Fibroblast of villous mesenchyme (primary cell): ENCODE results near the gene IL13RA1. TPM values are rescaled to one million over a fixed set of nuclear protein-coding genes. Genes with fewer than 3 reads are reported as not detected.
A peak's percentile ranks its signal among the peaks of the same experiment; 100 is the strongest.
"Not testable (repeated sequence)": the region's sequence is repeated elsewhere in the genome, so short reads cannot be mapped to it uniquely, and the experiment has no call there.

Source experiments
- DNase-seq: peaks from one replicate; pipeline ENCODE4 v3.0.0-alpha.2; 2010; ENCODE audit warnings: low read depth
- H3K4me3 ChIP-seq: 2 replicates; pipeline ENCODE4 v1.5.1; 2011; ENCODE audit warnings: low read depth, mild to moderate bottlenecking, low read length
- total RNA-seq: library from RNA; depleted of rRNA; stranded (reverse); fragments of >200 nt; gene quantifications from 2 replicates; pipeline ENCODE4 v1.2.3, GENCODE V29; 2012
- TF ChIP-seq, protein P1 (sequence below): IDR thresholded peaks from 2 replicates; pipeline ENCODE4 v1.5.1; 2012; ENCODE audit warnings: low read depth, mild to moderate bottlenecking, low read length; ENCODE audit not compliant: insufficient read depth

Gene IL13RA1
- total RNA-seq, 1 donor, result 61.3 TPM

DNA sequence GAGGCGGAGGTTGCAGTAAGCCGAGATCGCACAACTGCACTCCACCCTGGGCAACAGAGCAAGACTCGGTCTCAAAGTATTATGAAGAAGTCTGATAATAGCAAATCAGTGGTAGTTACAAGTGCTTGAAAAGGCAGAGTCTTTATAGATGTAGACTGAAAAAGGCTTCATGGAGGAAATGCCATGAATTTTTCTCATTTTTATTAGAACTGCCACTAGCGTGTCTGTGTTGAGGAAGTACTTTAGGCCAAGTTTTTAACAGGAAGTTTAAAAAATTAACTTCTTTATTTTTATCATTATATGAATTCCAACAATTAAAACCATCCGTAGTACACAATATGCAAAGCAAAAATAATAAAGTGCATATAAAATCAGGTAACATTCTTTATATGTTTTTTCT lies 32.8 kb upstream of the IL13RA1 start:
- TF ChIP-seq, protein P1, sequence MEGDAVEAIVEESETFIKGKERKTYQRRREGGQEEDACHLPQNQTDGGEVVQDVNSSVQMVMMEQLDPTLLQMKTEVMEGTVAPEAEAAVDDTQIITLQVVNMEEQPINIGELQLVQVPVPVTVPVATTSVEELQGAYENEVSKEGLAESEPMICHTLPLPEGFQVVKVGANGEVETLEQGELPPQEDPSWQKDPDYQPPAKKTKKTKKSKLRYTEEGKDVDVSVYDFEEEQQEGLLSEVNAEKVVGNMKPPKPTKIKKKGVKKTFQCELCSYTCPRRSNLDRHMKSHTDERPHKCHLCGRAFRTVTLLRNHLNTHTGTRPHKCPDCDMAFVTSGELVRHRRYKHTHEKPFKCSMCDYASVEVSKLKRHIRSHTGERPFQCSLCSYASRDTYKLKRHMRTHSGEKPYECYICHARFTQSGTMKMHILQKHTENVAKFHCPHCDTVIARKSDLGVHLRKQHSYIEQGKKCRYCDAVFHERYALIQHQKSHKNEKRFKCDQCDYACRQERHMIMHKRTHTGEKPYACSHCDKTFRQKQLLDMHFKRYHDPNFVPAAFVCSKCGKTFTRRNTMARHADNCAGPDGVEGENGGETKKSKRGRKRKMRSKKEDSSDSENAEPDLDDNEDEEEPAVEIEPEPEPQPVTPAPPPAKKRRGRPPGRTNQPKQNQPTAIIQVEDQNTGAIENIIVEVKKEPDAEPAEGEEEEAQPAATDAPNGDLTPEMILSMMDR, result no peak
- no peak overlapping the region for H3K4me3 ChIP-seq
- DNase-seq, result peak; percentile 8

DNA sequence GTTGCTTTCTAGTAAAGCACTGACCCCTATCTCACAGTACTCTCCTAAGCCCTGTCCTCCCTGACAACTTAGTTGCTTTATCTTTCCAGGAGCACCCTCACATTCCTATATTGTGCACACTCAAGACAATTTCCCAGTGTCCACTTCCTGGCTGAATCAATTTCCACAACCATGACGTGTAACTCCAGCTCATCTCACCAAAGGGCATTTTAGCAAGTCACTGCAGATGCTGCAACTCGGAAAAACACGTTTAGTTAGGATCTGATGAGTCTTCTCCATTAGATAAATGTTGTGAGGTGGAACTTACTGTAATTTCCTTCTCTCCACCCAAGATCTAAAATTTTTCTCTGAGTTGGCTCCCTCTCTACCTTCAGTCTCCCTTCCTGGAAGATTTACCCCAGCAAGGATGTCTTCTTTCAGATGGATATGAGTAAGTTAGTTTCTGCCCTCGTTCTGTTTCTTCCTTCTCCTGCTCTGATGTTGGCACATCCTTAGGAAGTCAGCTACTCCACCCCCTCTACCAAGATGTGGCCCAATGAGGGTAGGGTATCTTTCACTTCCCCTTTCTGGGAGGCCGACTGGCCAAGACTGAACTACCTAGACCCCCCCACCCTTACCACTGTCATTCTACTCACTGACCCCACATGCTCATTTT lies 28.8 kb upstream of the IL13RA1 start:
- DNase-seq, result no peak
- TF ChIP-seq, protein P1, result no peak
- H3K4me3 ChIP-seq, result no peak overlapping the region

DNA sequence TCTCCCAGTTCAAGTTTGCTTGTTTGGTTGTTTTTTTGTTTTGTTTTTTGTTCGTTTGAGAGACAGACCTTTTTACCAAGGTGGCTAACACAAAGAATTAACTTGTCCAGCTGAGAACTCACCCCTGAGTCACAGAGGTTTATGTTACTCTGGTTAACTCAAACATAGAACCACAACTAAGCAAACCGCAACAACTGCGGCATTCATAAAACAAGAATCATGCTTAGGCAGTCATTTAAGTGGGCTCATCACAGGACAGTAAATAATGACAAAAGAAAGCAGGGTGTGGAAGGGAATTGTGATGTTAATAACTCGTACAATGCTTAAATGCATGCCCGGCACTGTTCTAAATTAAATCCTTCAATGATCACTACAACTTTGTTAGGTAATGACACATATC lies 24.7 kb upstream of the IL13RA1 start:
- TF ChIP-seq, protein P1, result no peak
- no peak overlapping the region for H3K4me3 ChIP-seq
- DNase-seq, result peak; percentile 17

DNA sequence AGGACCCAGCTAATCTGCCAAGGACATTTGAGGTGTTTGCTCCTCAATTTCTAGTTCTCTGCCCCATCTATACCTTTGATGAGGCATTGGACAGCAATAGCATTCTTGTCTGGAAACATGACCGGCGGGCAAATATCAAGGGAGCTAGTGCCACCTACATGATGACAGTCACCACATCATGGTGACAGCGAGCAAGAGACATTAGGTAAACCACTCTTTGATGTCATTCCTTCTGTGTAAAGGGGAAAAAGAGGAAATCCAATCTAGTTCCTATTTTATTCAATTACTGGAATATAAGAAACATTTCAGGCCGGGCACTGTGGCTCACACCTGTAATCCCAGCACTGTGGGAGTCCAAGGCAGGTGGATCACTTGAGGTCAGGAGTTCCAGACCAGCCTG lies 20.7 kb upstream of the IL13RA1 start:
- no peak overlapping the region for H3K4me3 ChIP-seq
- DNase-seq, result no peak
- TF ChIP-seq, protein P1, result no peak

DNA sequence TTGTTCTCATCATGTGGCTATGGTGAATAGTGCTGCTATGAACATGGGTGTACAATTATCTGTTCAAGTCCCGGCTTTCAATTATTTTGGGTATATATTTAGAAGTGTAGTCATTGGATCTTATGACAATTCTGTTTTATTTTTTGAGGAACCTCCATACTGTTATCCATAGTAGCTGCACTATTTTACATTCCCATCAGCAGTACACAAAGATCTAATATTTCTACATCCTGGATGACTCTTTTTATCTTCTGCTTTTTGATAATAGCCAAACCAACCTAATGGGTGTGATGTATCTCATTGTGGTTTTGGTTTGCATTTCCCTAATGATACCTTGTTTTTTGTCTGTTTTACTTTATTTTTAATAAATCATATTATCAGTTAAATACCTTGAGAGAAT lies 12.9 kb upstream of the IL13RA1 start:
- TF ChIP-seq, protein P1, result no peak
- DNase-seq, result no peak
- H3K4me3 ChIP-seq, result no peak overlapping the region

DNA sequence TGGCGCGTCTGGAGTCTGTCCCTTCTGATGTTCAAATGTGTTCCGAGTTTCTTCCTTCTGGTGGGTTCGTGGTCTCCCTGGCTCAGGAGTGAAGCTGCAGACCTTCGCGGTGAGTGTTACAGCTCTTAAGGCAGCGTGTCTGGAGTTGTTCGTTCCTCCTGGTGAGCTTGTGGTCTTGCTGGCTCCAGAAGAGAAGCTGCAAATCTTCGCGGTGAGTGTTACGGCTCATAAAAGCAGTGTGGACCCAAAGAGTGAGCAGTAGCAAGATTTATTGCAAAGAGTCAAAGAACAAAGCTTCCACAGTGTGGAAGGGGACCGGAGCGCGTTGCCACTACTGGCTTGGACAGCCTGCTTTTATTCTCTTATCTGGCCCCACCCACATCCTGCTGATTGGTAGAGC lies 11.5 kb upstream of the IL13RA1 start:
- not testable (repeated sequence) for H3K4me3 ChIP-seq, DNase-seq

DNA sequence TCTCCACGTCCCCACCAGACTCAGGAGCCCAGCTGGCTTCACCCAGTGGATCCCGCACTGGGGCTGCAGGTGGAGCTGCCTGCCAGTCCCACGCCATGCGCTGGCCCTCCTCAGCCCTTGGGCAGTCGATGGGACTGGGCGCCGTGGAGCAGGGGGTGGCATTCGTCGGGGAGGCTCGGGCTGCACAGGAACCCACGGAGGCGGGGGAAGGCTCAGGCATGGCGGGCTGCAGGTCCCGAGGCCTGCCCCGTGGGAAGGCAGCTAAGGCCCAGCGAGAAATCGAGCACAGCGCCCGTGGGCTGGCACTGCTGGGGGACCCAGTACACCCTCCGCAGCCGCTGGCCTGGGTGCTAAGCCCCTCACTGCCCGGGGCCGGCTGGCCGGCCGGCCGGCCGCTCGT lies 10.6 kb upstream of the IL13RA1 start:
- DNase-seq, H3K4me3 ChIP-seq: not testable (repeated sequence)

DNA sequence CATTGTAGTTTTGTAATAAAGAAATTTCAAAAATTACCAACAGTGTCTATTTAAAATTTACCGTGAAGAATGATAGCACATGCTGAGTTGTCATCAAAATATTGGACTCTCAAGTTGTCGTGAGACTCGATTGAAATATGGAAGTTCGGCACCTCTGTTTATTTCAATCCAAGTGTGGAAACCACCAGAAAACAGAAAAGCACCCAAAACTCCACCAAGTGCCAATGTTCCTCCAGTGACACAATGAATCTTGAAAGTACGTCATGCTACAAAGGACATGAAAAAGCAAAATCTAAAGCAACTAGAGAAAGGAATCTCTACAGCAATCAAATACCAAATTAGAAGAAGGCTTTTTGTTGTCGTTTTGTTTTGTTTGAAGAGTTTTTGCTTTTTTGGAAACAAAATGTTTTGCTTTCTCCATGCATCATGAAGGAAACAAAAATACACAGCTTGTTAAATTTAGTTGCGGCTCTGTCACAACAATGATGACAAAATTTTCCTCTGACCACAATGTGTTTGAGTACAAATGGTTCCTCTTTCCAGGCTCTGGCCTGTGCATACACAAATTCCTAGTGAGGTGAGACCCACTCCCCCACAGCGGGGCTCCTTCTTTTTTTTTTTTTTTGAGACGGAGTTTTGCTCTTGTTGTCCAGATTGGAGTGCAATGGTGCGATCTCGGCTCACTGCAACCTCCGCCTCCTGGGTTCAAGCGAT lies 9.6 kb upstream of the IL13RA1 start:
- H3K4me3 ChIP-seq, result no peak overlapping the region
- TF ChIP-seq, protein P1, result no peak
- DNase-seq, result no peak
